RWPE2 (cell line): ENCODE results near the gene TTC39A.

Experiments
- ATAC-seq: fragments of 200-7000 bp; cut with Tn5 transposase; 3 replicates; pipeline ENCODE4 v1.9.1; 2021; ENCODE audit warnings: low read depth
- DNase-seq: peaks from one replicate; pipeline ENCODE4 v3.0.0-alpha.2; 2020; ENCODE audit warnings: low spot score
- H3K27ac ChIP-seq: fragments of 450-650 bp; 2 replicates; pipeline ENCODE4 v1.5.1; 2017; ENCODE audit warnings: mild to moderate bottlenecking; ENCODE audit not compliant: poor library complexity, severe bottlenecking
- H3K27me3 ChIP-seq: fragments of 250-450 bp; sonication (Bioruptor Pico); 2 replicates; pipeline ENCODE4 v1.5.1; 2021; ENCODE audit warnings: mild to moderate bottlenecking, moderate library complexity; ENCODE audit not compliant: insufficient read depth, poor library complexity, severe bottlenecking
- H3K36me3 ChIP-seq: fragments of 250-450 bp; sonication (Bioruptor Pico); 2 replicates; pipeline ENCODE4 v1.5.1; 2020; ENCODE audit warnings: low read depth, mild to moderate bottlenecking, moderate library complexity
- H3K4me1 ChIP-seq: fragments of 250-450 bp; sonication (Bioruptor Pico); 2 replicates; pipeline ENCODE4 v1.5.1; 2021; ENCODE audit warnings: mild to moderate bottlenecking, moderate library complexity; ENCODE audit not compliant: insufficient read depth, poor library complexity, severe bottlenecking
- H3K4me3 ChIP-seq: fragments of 250-450 bp; sonication (Bioruptor Pico); 2 replicates; pipeline ENCODE4 v1.5.1; 2021; ENCODE audit warnings: mild to moderate bottlenecking, moderate library complexity; ENCODE audit not compliant: severe bottlenecking
- H3K9me3 ChIP-seq: fragments of 250-450 bp; sonication (Bioruptor Pico); 2 replicates; pipeline ENCODE4 v1.5.1; 2021; ENCODE audit warnings: mild to moderate bottlenecking, moderate library complexity; ENCODE audit not compliant: severe bottlenecking
- CTCF ChIP-seq: fragments of 450-650 bp; IDR thresholded peaks from one replicate; pipeline ENCODE4 v1.5.1; 2017; ENCODE audit warnings: mild to moderate bottlenecking, moderate library complexity; ENCODE audit not compliant: poor library complexity, severe bottlenecking

Gene TTC39A

GRCh38 chr1:51242546-51242945, 87.8 kb downstream of the TTC39A start:
- Histone ChIP-seq H3K4me3 (no peak overlapping the region), H3K4me1 (no peaks in the 10 kb centered on the region), H3K27me3 (no peaks in the 10 kb centered on the region), H3K36me3 (peaks cover 25% of the 10 kb centered on the region), H3K27ac (no peak overlapping the region), H3K9me3 (no peaks in the 10 kb centered on the region)
- no peak for ATAC-seq
- TF ChIP-seq CTCF: no peak
- no peak for DNase-seq

GRCh38 chr1:51241119-51241518, 89.2 kb downstream of the TTC39A start:
- ATAC-seq: no peak
- Histone ChIP-seq H3K27me3 (no peaks in the 10 kb centered on the region), H3K36me3 (peaks cover 25% of the 10 kb centered on the region), H3K27ac (no peak overlapping the region), H3K4me3 (no peak overlapping the region), H3K9me3 (no peaks in the 10 kb centered on the region), H3K4me1 (no peaks in the 10 kb centered on the region)
- DNase-seq: no peak
- TF ChIP-seq CTCF: no peak

DNA sequence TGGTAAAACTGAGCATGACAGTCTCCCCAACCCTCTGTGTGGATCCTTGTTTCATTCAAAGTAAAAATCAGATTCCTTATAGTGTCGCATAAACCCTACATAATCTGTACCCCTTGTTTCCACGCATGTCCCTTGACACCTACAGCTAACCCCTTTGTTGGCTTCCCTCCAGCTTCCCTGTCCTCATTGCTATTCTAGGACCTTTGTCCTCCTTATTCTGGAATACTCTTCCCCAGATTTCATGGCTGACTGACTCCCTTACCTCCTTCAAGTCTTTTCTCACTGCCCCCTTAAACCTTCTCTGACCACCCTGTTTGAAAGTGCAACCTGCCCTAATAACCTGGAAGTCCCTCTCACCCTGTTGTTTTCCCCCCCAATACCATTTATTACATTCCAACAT, 90.3 kb downstream of the TTC39A start:
- ATAC-seq (no peak), DNase-seq (no peak)
- no peak for TF ChIP-seq CTCF
- Histone ChIP-seq H3K27me3 (no peaks in the 10 kb centered on the region), H3K27ac (no peak overlapping the region), H3K4me1 (peaks cover 7% of the 10 kb centered on the region), H3K9me3 (no peaks in the 10 kb centered on the region), H3K36me3 (peaks cover 25% of the 10 kb centered on the region), H3K4me3 (no peak overlapping the region)

DNA sequence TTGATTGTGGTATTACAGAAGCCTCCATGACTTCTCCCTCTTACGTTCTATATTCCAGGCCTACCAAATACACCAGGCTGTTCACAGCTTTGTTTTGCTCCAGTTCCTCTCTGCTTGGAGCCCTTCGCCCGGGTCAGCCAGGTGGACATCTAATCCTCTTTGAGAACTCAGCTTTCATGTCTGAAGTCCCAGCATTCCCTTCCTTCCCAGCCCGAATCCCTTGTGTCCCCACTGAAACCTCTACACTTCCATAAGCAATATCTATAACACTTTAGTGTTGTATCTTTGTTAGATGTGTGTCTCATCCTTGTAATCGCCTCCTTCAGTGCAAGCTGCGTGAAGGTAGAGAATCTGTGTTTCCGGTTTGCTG, 92.3 kb downstream of the TTC39A start:
- peak overlapping the region; percentile 73 for H3K27ac ChIP-seq
- ATAC-seq (no peak), DNase-seq (no peak)
- H3K36me3 ChIP-seq: peaks cover 15% of the 10 kb centered on the region
- peak overlapping the region; percentile 91 for H3K4me3 ChIP-seq
- H3K9me3 ChIP-seq: no peaks in the 10 kb centered on the region
- H3K4me1 ChIP-seq: peaks cover 11% of the 10 kb centered on the region
- no peak for TF ChIP-seq CTCF
- no peaks in the 10 kb centered on the region for H3K27me3 ChIP-seq

DNA sequence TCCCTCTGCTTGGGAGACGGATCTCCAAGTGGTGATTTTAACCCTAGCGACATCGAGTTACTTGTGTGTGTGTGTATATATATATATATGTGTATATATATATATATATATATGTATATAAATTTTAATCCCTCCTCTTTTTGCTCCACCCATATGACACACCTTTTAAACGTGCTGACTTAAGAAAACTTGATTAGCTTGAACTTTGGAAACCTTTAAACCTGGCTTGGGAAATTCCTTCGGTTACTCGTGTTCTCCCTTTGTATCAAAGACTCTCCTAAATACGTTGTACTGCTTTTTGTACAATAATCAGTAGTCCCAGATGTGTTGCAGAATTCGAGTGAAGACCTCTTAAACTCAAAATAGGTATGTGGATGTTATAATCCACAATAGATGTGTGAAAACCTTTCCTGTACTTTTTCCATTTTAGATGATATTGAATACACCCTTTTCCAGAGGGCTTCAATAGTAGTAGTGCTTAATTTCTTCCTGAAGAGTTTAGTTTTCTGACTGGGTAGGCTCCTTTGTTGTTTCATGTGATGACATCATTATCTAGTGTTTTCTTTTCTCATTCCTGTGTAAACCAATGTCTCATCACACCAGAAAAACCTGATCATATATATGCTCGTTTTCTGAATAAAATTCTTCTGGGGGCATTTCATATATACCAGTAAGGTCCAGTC, 92.9 kb downstream of the TTC39A start:
- Histone ChIP-seq H3K36me3 (peaks cover 12% of the 10 kb centered on the region), H3K4me1 (peaks cover 11% of the 10 kb centered on the region), H3K27me3 (no peaks in the 10 kb centered on the region), H3K27ac (peak overlapping the region; percentile 73), H3K4me3 (peak overlapping the region; percentile 91), H3K9me3 (no peaks in the 10 kb centered on the region)
- TF ChIP-seq CTCF: no peak
- no peak for DNase-seq
- peak; percentile 5; the same call in 1 of the 3 replicates for ATAC-seq
